Ovary (tissue), 3 donors: ENCODE results near the gene C5AR2.

Experiments
- CTCF ChIP-seq, 3 donors: fragments of 450-650 bp in 2 of 3; fragments of 200-600 bp in 1 of 3; IDR thresholded peaks; one replicate each; pipeline versions ENCODE4 v1.5.1 to v1.8.0; 2016 to 2022; ENCODE audit warnings: antibody characterized with exemption in 3 of 3, mild to moderate bottlenecking in 1 of 3
- EP300 ChIP-seq: sonication (generic); formaldehyde crosslinking; IDR thresholded peaks from one replicate; pipeline ENCODE4 v1.6.1; 2017; ENCODE audit warnings: antibody characterized with exemption
- POLR2A ChIP-seq: fragments of 450-650 bp; IDR thresholded peaks from one replicate; pipeline ENCODE4 v1.6.1; 2017; ENCODE audit warnings: antibody characterized with exemption, mild to moderate bottlenecking, moderate library complexity
- donor health status: DM: no; HTN: no; CAD: no.

GRCh38 chr19:47377801-47378200, 45.8 kb downstream of the C5AR2 start:
- TF ChIP-seq EP300 (no peak), POLR2A (no peak), CTCF (IDR thresholded peaks at IDR 0.05) (no peak)
